HG02852 (cell line): ENCODE results near the gene SHKBP1.
"Not testable (repeated sequence)": the region's sequence is repeated elsewhere in the genome, so short reads cannot be mapped to it uniquely, and the experiment has no call there.

Experiments used
- ATAC-seq: cut with Tn5 transposase; IDR thresholded peaks from one replicate; pipeline ENCODE4 v1.9.1; 2021; ENCODE audit warnings: mild to moderate bottlenecking, moderate library complexity; ENCODE audit not compliant: unreplicated experiment

SHKBP1 gene

GRCh38 chr19:40613690-40614621, 37.3 kb downstream of the SHKBP1 start:
- ATAC-seq = no peak

DNA sequence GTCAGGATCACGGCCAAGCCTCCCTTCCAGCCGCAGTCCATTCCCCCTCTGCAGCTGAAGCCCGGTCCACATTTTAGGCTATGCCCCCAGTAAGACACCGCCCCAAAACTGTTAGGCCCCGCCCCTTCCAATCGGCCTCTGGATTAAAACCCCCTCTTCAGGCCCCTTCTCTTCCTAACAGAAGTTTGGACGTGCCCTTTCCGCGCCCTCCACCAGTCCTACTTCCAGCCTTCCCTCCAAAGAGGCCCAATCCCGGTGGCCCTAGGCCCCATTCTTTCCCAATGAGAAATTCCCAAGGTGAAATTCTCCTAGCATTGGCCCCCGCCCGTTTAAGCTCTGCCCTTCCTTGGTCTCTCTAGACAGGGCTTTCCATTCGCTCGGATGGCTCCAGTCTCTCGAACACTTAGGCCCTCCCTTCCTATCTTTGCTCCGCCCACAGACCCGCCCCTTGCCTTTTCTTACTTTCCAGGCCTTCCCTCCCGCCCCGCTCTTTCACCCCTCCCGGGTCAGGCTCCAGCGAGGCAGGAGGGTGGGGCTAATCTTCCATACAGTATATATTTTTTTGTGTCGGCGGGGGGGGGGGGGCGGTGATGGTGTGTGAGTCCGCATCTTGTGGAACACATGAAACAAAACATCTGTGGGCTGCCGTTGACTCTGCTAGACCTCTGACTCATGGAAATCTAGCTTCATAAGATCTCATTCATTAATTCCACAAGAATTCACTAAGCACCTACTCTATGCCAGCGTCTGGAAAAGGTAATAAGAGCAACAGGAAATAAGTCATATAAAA, 38.1 kb downstream of the SHKBP1 start:
- ATAC-seq = no peak

DNA sequence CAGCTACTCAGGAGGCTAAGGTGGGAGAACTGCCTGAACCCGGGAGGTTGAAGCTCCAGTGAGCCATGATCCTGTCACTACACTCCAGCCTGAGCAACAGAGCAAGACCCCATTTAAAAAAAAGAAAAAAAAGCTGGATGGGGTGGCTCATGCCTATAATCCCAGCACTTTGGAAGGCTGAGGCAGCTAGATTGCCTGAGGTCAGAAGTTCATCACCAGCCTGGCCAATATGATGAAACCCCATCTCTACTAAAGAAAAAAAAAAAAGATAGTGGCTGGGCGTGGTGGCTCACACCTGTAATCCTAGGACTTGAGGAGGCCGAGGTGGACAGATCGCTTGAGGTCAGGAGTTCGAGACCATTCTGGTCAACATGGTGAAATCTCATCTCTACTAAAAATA, 39.5 kb downstream of the SHKBP1 start:
- ATAC-seq = no peak

DNA sequence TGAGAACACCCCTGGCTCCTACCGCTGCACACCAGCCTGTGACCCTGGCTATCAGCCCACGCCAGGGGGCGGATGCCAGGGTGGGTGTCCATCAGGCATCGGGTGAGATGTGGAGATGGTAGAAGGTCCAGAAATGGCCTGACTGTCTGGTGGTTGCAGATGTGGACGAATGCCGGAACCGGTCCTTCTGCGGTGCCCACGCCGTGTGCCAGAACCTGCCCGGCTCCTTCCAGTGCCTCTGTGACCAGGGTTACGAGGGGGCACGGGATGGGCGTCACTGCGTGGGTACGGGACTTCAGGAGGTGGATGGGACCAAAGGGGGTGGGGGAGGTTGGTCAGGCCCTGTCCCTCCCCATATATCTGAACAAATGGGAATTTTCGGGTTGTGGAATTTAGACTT, 40.3 kb downstream of the SHKBP1 start:
- ATAC-seq = no peak

DNA sequence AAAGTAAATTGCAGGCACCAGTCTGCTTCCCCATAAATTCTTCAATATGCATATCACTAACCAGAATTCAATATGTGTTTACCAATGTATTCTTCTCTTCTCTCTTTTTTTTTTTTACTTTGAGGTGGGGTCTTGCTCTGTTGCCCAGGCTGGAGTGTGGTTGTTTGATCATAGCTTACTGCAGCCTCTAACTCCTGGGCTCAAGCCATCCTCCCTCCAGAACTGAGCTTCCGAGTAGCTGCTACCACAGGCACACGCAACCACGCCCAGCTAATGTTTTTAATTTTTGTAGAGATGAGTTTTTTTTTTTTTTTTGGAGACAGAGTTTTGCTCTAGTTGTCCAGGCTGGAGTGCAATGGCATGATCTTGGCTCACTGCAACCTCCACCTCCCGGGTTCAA, 41.3 kb downstream of the SHKBP1 start:
- ATAC-seq = no peak

DNA sequence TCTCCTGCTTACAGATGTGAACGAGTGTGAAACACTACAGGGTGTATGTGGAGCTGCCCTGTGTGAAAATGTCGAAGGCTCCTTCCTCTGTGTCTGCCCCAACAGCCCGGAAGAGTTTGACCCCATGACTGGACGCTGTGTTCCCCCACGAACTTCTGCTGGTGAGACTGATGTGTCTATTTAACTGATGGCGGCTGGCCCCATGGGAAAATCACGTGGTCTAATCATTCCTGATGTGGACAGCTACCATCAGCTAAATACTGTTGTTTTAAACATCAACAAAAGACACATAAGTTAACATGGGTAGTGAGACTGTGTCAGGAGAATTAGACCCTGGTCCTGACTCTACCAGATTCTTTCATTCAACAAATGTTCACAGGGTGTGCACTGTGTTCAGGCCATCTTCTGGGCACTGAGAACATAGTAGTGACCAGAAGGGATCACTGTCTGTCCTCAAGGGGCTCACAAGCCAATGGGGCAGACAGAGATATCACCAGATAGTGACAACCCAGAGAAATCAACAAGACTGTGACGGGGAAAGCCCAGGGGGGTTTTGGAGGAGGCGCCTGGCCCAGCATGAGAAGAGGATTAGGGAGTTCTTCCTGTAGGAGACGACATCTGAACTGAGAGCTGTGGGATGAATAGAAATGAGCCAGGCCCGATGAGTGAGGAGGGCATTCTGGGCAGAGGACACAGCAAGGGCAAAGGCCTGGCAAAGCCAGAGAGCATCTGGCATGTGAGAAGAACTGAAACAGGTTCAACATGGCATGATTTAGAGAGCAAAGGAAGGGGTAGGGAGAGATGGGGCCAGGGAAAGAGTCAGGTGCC, 42.9 kb downstream of the SHKBP1 start:
- no peak for ATAC-seq

DNA sequence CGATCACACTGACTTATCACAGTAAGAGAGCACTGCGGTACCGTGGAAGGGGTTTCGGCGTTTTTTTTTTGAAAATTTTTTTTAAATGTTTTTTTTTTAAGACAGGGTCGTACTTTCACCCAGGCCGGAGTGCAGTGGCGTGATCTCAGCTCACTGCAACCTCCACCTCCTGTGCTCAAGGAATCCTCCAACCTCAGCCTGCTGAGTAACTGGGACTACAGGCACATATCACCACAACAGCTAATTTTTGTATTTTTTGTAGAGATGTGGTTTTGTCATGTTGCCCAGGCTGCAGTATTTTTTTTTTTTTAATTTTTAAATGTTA, 43.5 kb downstream of the SHKBP1 start:
- no peak for ATAC-seq

DNA sequence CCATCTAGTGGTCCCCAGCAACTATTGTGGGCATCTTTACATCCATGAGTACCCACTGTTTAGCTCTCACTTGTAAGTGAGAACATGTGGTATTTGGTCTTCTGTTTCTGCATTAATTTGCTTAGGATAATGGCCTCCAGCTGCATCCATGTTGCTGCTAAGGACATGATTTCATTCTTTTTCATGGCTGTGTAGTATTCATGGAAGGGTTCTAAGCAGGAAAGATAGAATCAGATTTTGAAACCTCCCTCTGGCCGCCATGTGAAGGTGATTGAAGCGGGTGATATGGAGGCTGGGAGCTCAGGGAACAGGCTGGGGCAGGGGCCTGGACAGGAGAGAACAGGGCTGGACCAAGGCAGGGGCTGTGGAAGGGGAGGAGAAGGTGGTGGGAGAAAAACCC, 44.6 kb downstream of the SHKBP1 start:
- no peak for ATAC-seq

DNA sequence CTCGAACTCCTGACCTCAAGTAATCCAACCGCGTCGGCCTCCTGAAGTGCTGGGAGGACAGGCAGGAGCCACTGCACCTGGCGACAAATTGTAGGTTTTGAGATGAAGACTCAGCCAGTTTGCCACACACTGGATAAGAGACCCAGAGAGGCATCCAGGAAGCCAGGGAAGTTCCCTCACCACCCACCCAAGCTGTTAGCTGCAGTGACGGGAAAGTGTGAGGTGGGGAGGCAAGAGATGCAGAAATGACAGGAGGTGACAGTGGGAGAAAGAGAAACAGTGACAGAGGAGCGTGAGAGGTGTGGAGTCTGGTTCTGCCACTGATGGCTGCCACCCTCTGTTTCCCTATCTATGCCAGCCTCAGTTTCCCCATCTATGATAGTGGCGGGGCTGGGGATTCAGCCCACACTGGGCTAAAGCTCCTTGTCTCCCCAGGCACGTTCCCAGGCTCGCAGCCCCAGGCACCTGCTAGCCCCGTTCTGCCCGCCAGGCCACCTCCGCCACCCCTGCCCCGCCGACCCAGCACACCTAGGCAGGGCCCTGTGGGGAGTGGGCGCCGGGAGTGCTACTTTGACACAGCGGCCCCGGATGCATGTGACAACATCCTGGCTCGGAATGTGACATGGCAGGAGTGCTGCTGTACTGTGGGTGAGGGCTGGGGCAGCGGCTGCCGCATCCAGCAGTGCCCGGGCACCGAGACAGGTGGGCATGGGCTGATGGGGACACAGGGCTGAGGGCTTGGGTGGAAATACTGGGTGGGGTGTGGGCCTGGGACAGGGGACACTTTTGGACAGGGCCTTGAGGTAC, 45.5 kb downstream of the SHKBP1 start:
- no peak for ATAC-seq

- no peak for ATAC-seq
Observed at GRCh38 chr19:40622773-40623075, 46.1 kb downstream of the SHKBP1 start.

- no peak for ATAC-seq
Observed at GRCh38 chr19:40623403-40624251, 47.0 kb downstream of the SHKBP1 start.

GRCh38 chr19:40624369-40625153, 47.9 kb downstream of the SHKBP1 start:
- ATAC-seq = not testable (repeated sequence)

DNA sequence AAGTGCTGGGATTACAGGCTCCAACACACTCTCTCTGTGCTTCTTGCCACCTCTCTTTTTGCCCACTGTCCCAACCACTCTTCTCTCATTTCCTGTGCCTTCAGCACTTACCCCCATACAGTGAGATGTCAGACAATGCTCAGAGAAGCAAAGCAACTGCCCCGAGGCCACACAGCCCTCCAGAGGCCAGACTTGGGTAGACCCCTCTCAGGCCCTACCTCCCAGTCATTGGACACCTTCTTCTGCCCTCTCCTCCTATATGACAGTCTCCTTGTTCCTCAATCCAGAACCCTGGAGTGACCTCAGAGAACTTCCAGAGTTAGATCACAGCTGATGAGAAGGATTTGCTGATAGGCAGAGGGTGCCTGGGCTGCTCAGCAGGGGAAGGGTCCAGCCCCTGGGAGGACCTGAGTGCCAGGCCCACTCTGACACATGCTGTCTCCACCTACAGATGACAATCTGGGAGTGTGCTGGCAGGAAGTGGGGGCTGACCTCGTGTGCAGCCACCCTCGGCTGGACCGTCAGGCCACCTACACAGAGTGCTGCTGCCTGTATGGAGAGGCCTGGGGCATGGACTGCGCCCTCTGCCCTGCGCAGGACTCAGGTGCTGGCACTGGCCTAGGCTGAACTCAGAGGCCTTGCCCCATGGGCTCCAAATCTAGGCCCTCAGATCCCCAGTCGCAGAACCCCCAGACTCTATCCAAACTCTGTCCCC, 48.9 kb downstream of the SHKBP1 start:
- ATAC-seq = no peak

DNA sequence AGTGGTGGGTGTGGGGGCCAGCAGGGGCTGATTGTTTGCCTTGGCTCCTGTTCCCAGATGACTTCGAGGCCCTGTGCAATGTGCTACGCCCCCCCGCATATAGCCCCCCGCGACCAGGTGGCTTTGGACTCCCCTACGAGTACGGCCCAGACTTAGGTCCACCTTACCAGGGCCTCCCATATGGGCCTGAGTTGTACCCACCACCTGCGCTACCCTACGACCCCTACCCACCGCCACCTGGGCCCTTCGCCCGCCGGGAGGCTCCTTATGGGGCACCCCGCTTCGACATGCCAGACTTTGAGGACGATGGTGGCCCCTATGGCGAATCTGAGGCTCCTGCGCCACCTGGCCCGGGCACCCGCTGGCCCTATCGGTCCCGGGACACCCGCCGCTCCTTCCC, 50.2 kb downstream of the SHKBP1 start:
- no peak for ATAC-seq

DNA sequence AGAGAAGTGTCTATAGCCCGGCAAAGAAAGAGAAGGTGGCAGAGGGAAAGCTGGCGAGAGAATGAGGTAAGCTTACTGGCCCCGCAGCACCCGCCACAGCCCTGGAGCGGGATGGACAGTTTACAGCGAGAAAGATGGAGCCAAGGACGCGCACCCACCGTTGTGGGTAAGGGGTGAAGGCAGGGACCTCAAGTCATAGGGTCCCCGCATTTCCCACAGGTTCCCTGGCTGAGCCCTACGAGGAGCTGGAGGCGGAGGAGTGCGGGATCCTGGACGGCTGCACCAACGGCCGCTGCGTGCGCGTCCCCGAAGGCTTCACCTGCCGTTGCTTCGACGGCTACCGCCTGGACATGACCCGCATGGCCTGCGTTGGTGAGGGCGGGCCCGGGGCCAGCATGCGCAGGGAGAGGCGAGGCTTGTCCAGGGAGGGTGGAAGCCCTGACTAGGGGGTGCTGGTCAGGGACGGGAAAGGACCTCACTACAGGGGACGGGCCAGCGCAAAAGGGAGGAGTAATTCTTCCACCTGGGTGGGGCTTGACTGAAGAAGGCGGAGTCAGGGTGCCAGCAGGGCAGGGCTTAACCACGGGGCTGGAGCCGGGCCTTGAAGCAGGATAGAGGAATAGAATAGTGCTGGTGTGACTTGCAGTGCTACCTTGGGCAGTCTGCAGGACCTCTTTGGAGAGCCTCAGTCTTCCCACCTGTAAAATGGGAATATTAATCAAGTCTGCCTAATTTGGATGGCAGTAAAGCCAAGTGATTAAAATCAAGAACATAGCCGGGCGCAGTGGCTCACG, 51.0 kb downstream of the SHKBP1 start:
- ATAC-seq = no peak

DNA sequence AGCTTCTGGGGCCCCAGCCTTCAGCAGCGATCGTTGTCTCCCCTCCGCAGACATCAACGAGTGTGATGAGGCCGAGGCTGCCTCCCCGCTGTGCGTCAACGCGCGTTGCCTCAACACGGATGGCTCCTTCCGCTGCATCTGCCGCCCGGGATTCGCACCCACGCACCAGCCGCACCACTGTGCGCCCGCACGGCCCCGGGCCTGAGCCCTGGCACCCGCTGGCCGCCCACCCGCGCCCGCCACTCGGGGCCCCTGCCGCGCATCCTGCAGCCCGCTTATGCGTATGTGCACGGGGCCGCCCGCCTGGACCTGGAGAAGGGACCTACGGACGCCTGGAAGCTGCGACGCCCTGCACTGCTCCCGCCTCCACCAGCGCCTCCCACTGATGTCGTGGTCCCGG, 52.7 kb downstream of the SHKBP1 start:
- ATAC-seq = no peak

GRCh38 chr19:40630571-40631160, 54.0 kb downstream of the SHKBP1 start:
- ATAC-seq = no peak
